ENCODE measurements around the gene ARL6.

ARL6 gene

GRCh38 chr3:97765336-97765735 is 778 bp downstream of the ARL6 start:
- Histone ChIP-seq H3K4me1 (ENCODE audit: control insufficient read depth in 2 of 2, insufficient read depth in 2 of 2, low read length in 2 of 2) (no peaks in the 10 kb centered on the region), H3K9me3 (ENCODE audit: control insufficient read depth in 2 of 2, low read length in 2 of 2) (no peaks in the 10 kb centered on the region), H3K9ac (ENCODE audit: low read depth in 1 of 2, low read length in 2 of 2) (no peak overlapping the region), H3K27me3 (ENCODE audit: control insufficient read depth in 2 of 2, insufficient read depth in 2 of 2, low read length in 2 of 2) (no peaks in the 10 kb centered on the region), H3K36me3 (ENCODE audit: control insufficient read depth in 2 of 2, insufficient read depth in 2 of 2, low read length in 2 of 2) (no peaks in the 10 kb centered on the region), H3K4me3 (ENCODE audit: low read length in 2 of 2) (peak overlapping the region in 1 of 2 donors; percentile 97), H3K27ac (ENCODE audit: low read depth in 2 of 2, low read length in 2 of 2) (no peak overlapping the region)

DNA sequence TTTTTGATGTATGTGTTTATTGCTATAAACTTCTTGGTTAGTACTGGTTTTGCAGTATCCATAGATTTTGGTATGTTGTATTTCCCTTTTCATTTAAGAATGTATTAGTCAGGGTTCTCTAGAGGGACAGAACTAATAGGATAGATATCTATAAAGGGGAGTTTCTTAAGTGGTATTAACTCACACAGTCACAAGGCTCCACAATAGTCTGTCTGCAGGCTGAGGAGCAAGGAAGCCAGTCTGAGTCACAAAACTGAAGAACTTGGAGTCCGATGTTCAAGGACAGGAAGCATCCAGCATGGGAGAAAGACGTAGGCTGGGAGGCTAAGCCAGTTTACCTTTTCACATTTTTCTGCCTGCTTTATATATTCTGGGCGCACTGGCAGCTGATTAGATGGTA is 8.4 kb downstream of the ARL6 start:
- H3K9me3 ChIP-seq (ENCODE audit: control insufficient read depth in 2 of 2, low read length in 2 of 2), result no peaks in the 10 kb centered on the region
- H3K36me3 ChIP-seq (ENCODE audit: control insufficient read depth in 2 of 2, insufficient read depth in 2 of 2, low read length in 2 of 2), result no peaks in the 10 kb centered on the region
- no peak overlapping the region for H3K4me3 ChIP-seq (ENCODE audit: low read length in 2 of 2)
- H3K9ac ChIP-seq (ENCODE audit: low read depth in 1 of 2, low read length in 2 of 2), result no peak overlapping the region
- H3K27me3 ChIP-seq (ENCODE audit: control insufficient read depth in 2 of 2, insufficient read depth in 2 of 2, low read length in 2 of 2), result no peaks in the 10 kb centered on the region
- no peaks in the 10 kb centered on the region for H3K4me1 ChIP-seq (ENCODE audit: control insufficient read depth in 2 of 2, insufficient read depth in 2 of 2, low read length in 2 of 2)
- no peak overlapping the region for H3K27ac ChIP-seq (ENCODE audit: low read depth in 2 of 2, low read length in 2 of 2)

- Histone ChIP-seq H3K9ac (ENCODE audit: low read depth in 1 of 2, low read length in 2 of 2) (no peak overlapping the region), H3K27me3 (ENCODE audit: control insufficient read depth in 2 of 2, insufficient read depth in 2 of 2, low read length in 2 of 2) (no peaks in the 10 kb centered on the region), H3K27ac (ENCODE audit: low read depth in 2 of 2, low read length in 2 of 2) (no peak overlapping the region), H3K4me1 (ENCODE audit: control insufficient read depth in 2 of 2, insufficient read depth in 2 of 2, low read length in 2 of 2) (no peaks in the 10 kb centered on the region), H3K9me3 (ENCODE audit: control insufficient read depth in 2 of 2, low read length in 2 of 2) (no peaks in the 10 kb centered on the region), H3K4me3 (ENCODE audit: low read length in 2 of 2) (no peak overlapping the region), H3K36me3 (ENCODE audit: control insufficient read depth in 2 of 2, insufficient read depth in 2 of 2, low read length in 2 of 2) (no peaks in the 10 kb centered on the region)
These were observed 13.6 kb downstream of the ARL6 start for GRCh38 chr3:97778152-97778551.

DNA sequence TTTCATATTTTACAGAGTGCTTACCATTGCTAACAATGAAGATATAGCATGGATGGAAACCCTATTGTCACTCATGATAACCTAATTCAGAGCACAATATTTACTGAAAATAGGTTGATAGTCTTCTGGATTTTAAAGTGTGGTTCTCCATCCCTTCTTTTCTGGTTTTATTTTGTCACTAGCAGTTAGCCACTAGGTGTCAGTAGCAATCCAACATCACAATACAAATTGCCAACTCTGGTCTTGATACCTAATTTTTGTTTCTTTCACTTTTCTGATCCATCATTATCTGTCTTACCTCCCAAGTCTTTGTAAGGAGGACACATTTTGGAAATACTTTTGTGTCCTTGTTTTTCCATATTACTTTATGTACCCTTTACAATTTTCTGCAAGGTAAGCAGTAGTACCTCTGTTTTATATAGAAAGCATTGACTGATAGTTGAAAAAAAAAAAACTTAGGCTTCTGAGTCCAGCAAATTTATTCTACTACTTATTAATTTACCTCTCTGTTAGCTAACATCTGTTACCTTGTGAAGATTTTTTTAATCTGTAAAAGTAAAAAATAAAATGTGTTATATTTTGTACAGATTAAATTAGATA is 29.0 kb downstream of the ARL6 start:
- Histone ChIP-seq H3K4me3 (ENCODE audit: low read length in 2 of 2) (no peak overlapping the region), H3K36me3 (ENCODE audit: control insufficient read depth in 2 of 2, insufficient read depth in 2 of 2, low read length in 2 of 2) (no peaks in the 10 kb centered on the region), H3K27ac (ENCODE audit: low read depth in 2 of 2, low read length in 2 of 2) (no peak overlapping the region), H3K9me3 (ENCODE audit: control insufficient read depth in 2 of 2, low read length in 2 of 2) (no peaks in the 10 kb centered on the region), H3K9ac (ENCODE audit: low read depth in 1 of 2, low read length in 2 of 2) (no peak overlapping the region), H3K4me1 (ENCODE audit: control insufficient read depth in 2 of 2, insufficient read depth in 2 of 2, low read length in 2 of 2) (no peaks in the 10 kb centered on the region), H3K27me3 (ENCODE audit: control insufficient read depth in 2 of 2, insufficient read depth in 2 of 2, low read length in 2 of 2) (no peaks in the 10 kb centered on the region)

GRCh38 chr3:97795951-97796350 is 31.4 kb downstream of the ARL6 start:
- H3K9ac ChIP-seq (ENCODE audit: low read depth in 1 of 2, low read length in 2 of 2), result no peak overlapping the region
- H3K27me3 ChIP-seq (ENCODE audit: control insufficient read depth in 2 of 2, insufficient read depth in 2 of 2, low read length in 2 of 2), result no peaks in the 10 kb centered on the region
- H3K4me1 ChIP-seq (ENCODE audit: control insufficient read depth in 2 of 2, insufficient read depth in 2 of 2, low read length in 2 of 2), result no peaks in the 10 kb centered on the region
- H3K9me3 ChIP-seq (ENCODE audit: control insufficient read depth in 2 of 2, low read length in 2 of 2), result no peaks in the 10 kb centered on the region
- no peaks in the 10 kb centered on the region for H3K36me3 ChIP-seq (ENCODE audit: control insufficient read depth in 2 of 2, insufficient read depth in 2 of 2, low read length in 2 of 2)
- no peak overlapping the region for H3K4me3 ChIP-seq (ENCODE audit: low read length in 2 of 2)
- H3K27ac ChIP-seq (ENCODE audit: low read depth in 2 of 2, low read length in 2 of 2), result no peak overlapping the region

DNA sequence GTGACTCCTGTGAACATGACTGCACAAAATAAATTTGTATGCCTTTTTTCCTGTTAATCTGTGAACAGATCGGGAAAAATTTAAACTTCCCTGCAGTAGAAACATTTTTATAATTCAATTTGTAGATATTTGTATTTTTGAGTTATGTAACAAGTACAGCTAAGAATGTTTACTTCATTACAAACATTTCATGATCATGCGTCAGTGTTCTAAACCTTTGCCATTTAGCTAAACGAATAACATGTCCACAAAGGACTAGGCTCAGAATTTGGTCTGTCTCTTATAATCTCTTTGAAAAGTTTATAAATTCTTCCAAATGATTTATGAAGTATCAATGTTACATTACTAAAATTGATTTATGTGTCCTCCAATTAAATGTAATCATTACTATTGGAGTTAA is 39.9 kb downstream of the ARL6 start:
- no peaks in the 10 kb centered on the region for H3K9me3 ChIP-seq (ENCODE audit: control insufficient read depth in 2 of 2, low read length in 2 of 2)
- no peaks in the 10 kb centered on the region for H3K36me3 ChIP-seq (ENCODE audit: control insufficient read depth in 2 of 2, insufficient read depth in 2 of 2, low read length in 2 of 2)
- no peaks in the 10 kb centered on the region for H3K4me1 ChIP-seq (ENCODE audit: control insufficient read depth in 2 of 2, insufficient read depth in 2 of 2, low read length in 2 of 2)
- no peak overlapping the region for H3K4me3 ChIP-seq (ENCODE audit: low read length in 2 of 2)
- H3K27me3 ChIP-seq (ENCODE audit: control insufficient read depth in 2 of 2, insufficient read depth in 2 of 2, low read length in 2 of 2), result no peaks in the 10 kb centered on the region
- H3K9ac ChIP-seq (ENCODE audit: low read depth in 1 of 2, low read length in 2 of 2), result no peak overlapping the region
- no peak overlapping the region for H3K27ac ChIP-seq (ENCODE audit: low read depth in 2 of 2, low read length in 2 of 2)

GRCh38 chr3:97810779-97811390 is 46.3 kb downstream of the ARL6 start:
- Histone ChIP-seq H3K36me3 (ENCODE audit: control insufficient read depth in 2 of 2, insufficient read depth in 2 of 2, low read length in 2 of 2) (no peaks in the 10 kb centered on the region), H3K9me3 (ENCODE audit: control insufficient read depth in 2 of 2, low read length in 2 of 2) (no peaks in the 10 kb centered on the region), H3K27ac (ENCODE audit: low read depth in 2 of 2, low read length in 2 of 2) (no peak overlapping the region), H3K9ac (ENCODE audit: low read depth in 1 of 2, low read length in 2 of 2) (no peak overlapping the region), H3K27me3 (ENCODE audit: control insufficient read depth in 2 of 2, insufficient read depth in 2 of 2, low read length in 2 of 2) (no peaks in the 10 kb centered on the region), H3K4me1 (ENCODE audit: control insufficient read depth in 2 of 2, insufficient read depth in 2 of 2, low read length in 2 of 2) (no peaks in the 10 kb centered on the region), H3K4me3 (ENCODE audit: low read length in 2 of 2) (no peak overlapping the region)

DNA sequence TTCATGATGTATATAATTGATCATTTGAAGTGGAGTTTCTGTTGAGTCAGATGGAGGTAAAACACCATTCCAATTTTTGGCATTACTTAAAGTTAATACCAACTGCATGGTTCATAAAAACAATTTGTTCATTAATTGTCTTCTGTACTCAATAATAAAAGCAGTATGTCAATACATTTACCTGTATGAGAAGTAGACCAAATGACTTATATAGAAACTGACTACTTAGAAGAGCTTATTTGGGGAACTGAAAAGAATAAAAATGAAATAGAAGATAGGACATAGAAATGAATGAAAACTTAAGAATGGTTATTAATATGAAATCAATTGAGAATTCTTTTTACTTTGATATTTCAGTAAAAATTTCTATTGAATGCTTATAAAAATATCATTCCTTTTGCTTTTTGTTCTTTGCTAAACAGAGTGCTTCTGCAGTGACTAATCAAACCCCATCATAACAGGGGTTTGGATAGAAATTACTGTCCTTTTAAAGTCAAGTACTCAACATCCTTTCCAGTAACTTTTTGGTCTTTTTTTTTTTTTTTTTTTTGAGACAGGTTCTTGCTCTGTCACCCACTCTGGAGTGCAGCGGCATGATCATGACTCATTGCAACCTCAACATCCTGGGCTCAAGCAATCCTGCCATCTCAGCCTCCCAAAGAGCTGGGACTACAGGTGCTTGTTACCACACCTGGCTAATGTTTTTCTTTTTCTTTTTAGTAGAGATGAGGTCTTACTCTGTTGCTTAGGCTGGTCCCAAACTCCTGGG is 50.8 kb downstream of the ARL6 start:
- Histone ChIP-seq H3K9me3 (ENCODE audit: control insufficient read depth in 2 of 2, low read length in 2 of 2) (no peaks in the 10 kb centered on the region), H3K4me1 (ENCODE audit: control insufficient read depth in 2 of 2, insufficient read depth in 2 of 2, low read length in 2 of 2) (no peaks in the 10 kb centered on the region), H3K27me3 (ENCODE audit: control insufficient read depth in 2 of 2, insufficient read depth in 2 of 2, low read length in 2 of 2) (no peaks in the 10 kb centered on the region), H3K36me3 (ENCODE audit: control insufficient read depth in 2 of 2, insufficient read depth in 2 of 2, low read length in 2 of 2) (no peaks in the 10 kb centered on the region), H3K27ac (ENCODE audit: low read depth in 2 of 2, low read length in 2 of 2) (no peak overlapping the region), H3K9ac (ENCODE audit: low read depth in 1 of 2, low read length in 2 of 2) (no peak overlapping the region), H3K4me3 (ENCODE audit: low read length in 2 of 2) (no peak overlapping the region)

- no peaks in the 10 kb centered on the region for H3K9me3 ChIP-seq (ENCODE audit: control insufficient read depth in 2 of 2, low read length in 2 of 2)
- H3K27ac ChIP-seq (ENCODE audit: low read depth in 2 of 2, low read length in 2 of 2), result no peak overlapping the region
- H3K9ac ChIP-seq (ENCODE audit: low read depth in 1 of 2, low read length in 2 of 2), result no peak overlapping the region
- no peaks in the 10 kb centered on the region for H3K36me3 ChIP-seq (ENCODE audit: control insufficient read depth in 2 of 2, insufficient read depth in 2 of 2, low read length in 2 of 2)
- no peaks in the 10 kb centered on the region for H3K27me3 ChIP-seq (ENCODE audit: control insufficient read depth in 2 of 2, insufficient read depth in 2 of 2, low read length in 2 of 2)
- peaks cover 0 to 4% of the 10 kb centered on the region in 2 donors for H3K4me1 ChIP-seq (ENCODE audit: control insufficient read depth in 2 of 2, insufficient read depth in 2 of 2, low read length in 2 of 2)
- H3K4me3 ChIP-seq (ENCODE audit: low read length in 2 of 2), result no peak overlapping the region
These were observed 52.3 kb downstream of the ARL6 start for GRCh38 chr3:97816811-97817210.

- Histone ChIP-seq H3K4me3 (ENCODE audit: low read length in 2 of 2) (no peak overlapping the region), H3K9ac (ENCODE audit: low read depth in 1 of 2, low read length in 2 of 2) (no peak overlapping the region), H3K27me3 (ENCODE audit: control insufficient read depth in 2 of 2, insufficient read depth in 2 of 2, low read length in 2 of 2) (no peaks in the 10 kb centered on the region), H3K27ac (ENCODE audit: low read depth in 2 of 2, low read length in 2 of 2) (no peak overlapping the region), H3K4me1 (ENCODE audit: control insufficient read depth in 2 of 2, insufficient read depth in 2 of 2, low read length in 2 of 2) (peaks cover under 1 to 4% of the 10 kb centered on the region in 2 donors), H3K36me3 (ENCODE audit: control insufficient read depth in 2 of 2, insufficient read depth in 2 of 2, low read length in 2 of 2) (no peaks in the 10 kb centered on the region), H3K9me3 (ENCODE audit: control insufficient read depth in 2 of 2, low read length in 2 of 2) (no peaks in the 10 kb centered on the region)
These were observed 53.4 kb downstream of the ARL6 start for GRCh38 chr3:97817965-97818364.

Measured in mucosa of rectum (tissue), 2 donors.